ENCODE data around the gene DDX3X. TPM values are rescaled to one million over a fixed set of nuclear protein-coding genes. Genes with fewer than 3 reads are reported as not detected.

DDX3X gene
- polyA plus RNA-seq, 1 donor from 2014 or later = 165 TPM

- no peak overlapping the region for H3K27ac ChIP-seq (ENCODE audit: low read length)
- no peaks in the 10 kb centered on the region for H3K79me2 ChIP-seq (replicated peaks; ENCODE audit: insufficient read depth, low read length)
- no peak overlapping the region for H3K9ac ChIP-seq (ENCODE audit: low read length)
- no peak overlapping the region for H2AFZ ChIP-seq (ENCODE audit: low read depth, low read length)
- no peak overlapping the region for H3K4me3 ChIP-seq (ENCODE audit: low read length)
- H3K36me3 ChIP-seq (ENCODE audit: insufficient read depth, low read length) = no peaks in the 10 kb centered on the region
- H3F3A ChIP-seq (ENCODE audit: insufficient read depth, low read length, poor library complexity, severe bottlenecking) = no peaks in the 10 kb centered on the region
- no peaks in the 10 kb centered on the region for H4K20me1 ChIP-seq (ENCODE audit: insufficient read depth)
- no peaks in the 10 kb centered on the region for H3K9me3 ChIP-seq (ENCODE audit: low read length)
- H3K4me2 ChIP-seq (ENCODE audit: low read length) = no peak overlapping the region
- no peaks in the 10 kb centered on the region for H3K9me2 ChIP-seq (ENCODE audit: insufficient read depth, low read length)
- TF ChIP-seq EP300 (conservative IDR thresholded peaks at IDR 0.05; ENCODE audit: poor library complexity, severe bottlenecking) (no peak), EZH2 (IDR thresholded peaks at IDR 0.05; ENCODE audit: borderline replicate concordance, insufficient read depth, low read length, poor library complexity, severe bottlenecking) (no peak), TAF1 (IDR thresholded peaks at IDR 0.05; ENCODE audit: low read depth) (no peak), RAD21 (conservative IDR thresholded peaks at IDR 0.05) (no peak), CTCF (IDR thresholded peaks at IDR 0.05; ENCODE audit: poor library complexity, severe bottlenecking) (no peak), SMC3 (conservative IDR thresholded peaks at IDR 0.05; ENCODE audit: poor library complexity) (no peak), POLR2AphosphoS5 (IDR thresholded peaks at IDR 0.05) (no peak), MXI1 (conservative IDR thresholded peaks at IDR 0.05; ENCODE audit: poor library complexity, severe bottlenecking) (no peak), REST (IDR thresholded peaks at IDR 0.05; ENCODE audit: borderline replicate concordance) (no peak)
- no peaks in the 10 kb centered on the region for H3K27me3 ChIP-seq (ENCODE audit: insufficient read depth, low read depth, low read length)
Measured at GRCh38 chrX:41377624-41378023, 43.7 kb downstream of the DDX3X start.

GRCh38 chrX:41381685-41382084, 47.7 kb downstream of the DDX3X start:
- H2AFZ ChIP-seq (ENCODE audit: low read depth, low read length) = no peak overlapping the region

More at GRCh38 chrX:41381685-41382084, 47.7 kb downstream of the DDX3X start:
- Histone ChIP-seq H3F3A (ENCODE audit: insufficient read depth, low read length, poor library complexity, severe bottlenecking) (no peaks in the 10 kb centered on the region), H4K20me1 (ENCODE audit: insufficient read depth) (no peaks in the 10 kb centered on the region), H3K9me2 (ENCODE audit: insufficient read depth, low read length) (no peaks in the 10 kb centered on the region), H3K9me3 (ENCODE audit: low read length) (no peaks in the 10 kb centered on the region), H3K36me3 (ENCODE audit: insufficient read depth, low read length) (no peaks in the 10 kb centered on the region), H3K27me3 (ENCODE audit: insufficient read depth, low read depth, low read length) (no peaks in the 10 kb centered on the region), H3K79me2 (replicated peaks; ENCODE audit: insufficient read depth, low read length) (no peaks in the 10 kb centered on the region), H3K9ac (ENCODE audit: low read length) (no peak overlapping the region), H3K4me3 (ENCODE audit: low read length) (no peak overlapping the region), H3K27ac (ENCODE audit: low read length) (no peak overlapping the region), H3K4me2 (ENCODE audit: low read length) (no peak overlapping the region)
- TF ChIP-seq POLR2AphosphoS5 (IDR thresholded peaks at IDR 0.05) (no peak), CTCF (IDR thresholded peaks at IDR 0.05; ENCODE audit: poor library complexity, severe bottlenecking) (no peak), EZH2 (IDR thresholded peaks at IDR 0.05; ENCODE audit: borderline replicate concordance, insufficient read depth, low read length, poor library complexity, severe bottlenecking) (no peak), SMC3 (conservative IDR thresholded peaks at IDR 0.05; ENCODE audit: poor library complexity) (no peak), EP300 (conservative IDR thresholded peaks at IDR 0.05; ENCODE audit: poor library complexity, severe bottlenecking) (no peak), TAF1 (IDR thresholded peaks at IDR 0.05; ENCODE audit: low read depth) (no peak), REST (IDR thresholded peaks at IDR 0.05; ENCODE audit: borderline replicate concordance) (no peak), MXI1 (conservative IDR thresholded peaks at IDR 0.05; ENCODE audit: poor library complexity, severe bottlenecking) (no peak), RAD21 (conservative IDR thresholded peaks at IDR 0.05) (no peak)
